K562 (cell line): Measurements from ENCODE around the gene PRMT3. TPM values are rescaled to one million over a fixed set of nuclear protein-coding genes. Genes with fewer than 3 reads are reported as not detected.

Source experiments
- CHD1 ChIP-seq: fragments of 200-600 bp; sonication (generic); IDR thresholded peaks from one replicate; pipeline ENCODE4 v1.6.1; 2012; ENCODE audit warnings: mild to moderate bottlenecking, moderate library complexity, low read length, inconsistent platforms
- DDX20 ChIP-seq: fragments of 450-650 bp; IDR thresholded peaks from 2 replicates; pipeline ENCODE4 v1.6.1; 2016; ENCODE audit warnings: missing genetic modification characterization, low read depth, mild to moderate bottlenecking, missing compliant biosample characterization, moderate library complexity
- EHMT2 ChIP-seq: fragments of 450-650 bp; IDR thresholded peaks from 2 replicates; pipeline ENCODE4 v1.6.1; 2018; ENCODE audit warnings: antibody characterized with exemption
- HOMEZ ChIP-seq: fragments of 250-450 bp; sonication (Bioruptor Pico); IDR thresholded peaks from 2 replicates; pipeline ENCODE4 v1.4.0; 2020; ENCODE audit warnings: mild to moderate bottlenecking, moderate library complexity
- HSF4 ChIP-seq: fragments of 250-450 bp; sonication (Bioruptor Pico); IDR thresholded peaks from 2 replicates; pipeline ENCODE4 v2.1.2; 2022; ENCODE audit warnings: mild to moderate bottlenecking, moderate library complexity, borderline replicate concordance
- NCOA6 ChIP-seq: fragments of 450-650 bp; IDR thresholded peaks from 2 replicates; pipeline ENCODE4 v1.6.1; 2017; ENCODE audit warnings: mild to moderate bottlenecking
- NFYB ChIP-seq: IDR thresholded peaks from 2 replicates; pipeline ENCODE4 v1.6.1; 2011; ENCODE audit warnings: mild to moderate bottlenecking, moderate library complexity; ENCODE audit not compliant: insufficient read length; ENCODE audit errors: extremely low read depth
- PRMT5 ChIP-seq: sonication (generic); formaldehyde crosslinking; IDR thresholded peaks from 2 replicates; pipeline ENCODE4 v1.5.0; 2020; ENCODE audit warnings: missing genetic modification reagents
- REST ChIP-seq, 2 experiments: fragments of 450-650 bp; formaldehyde crosslinking in 1 of 2; IDR thresholded peaks; 2 replicates each; pipeline versions ENCODE4 v1.4.0 to v1.6.1; 2014 to 2020; ENCODE audit warnings: mild to moderate bottlenecking in 2 of 2, borderline replicate concordance in 1 of 2, low read depth in 1 of 2
- SIN3A ChIP-seq, 2 experiments: fragments of 150-350 bp in 1 of 2; IDR thresholded peaks; 2 replicates each; pipeline ENCODE4 v1.6.1; 2011 to 2016; ENCODE audit warnings: borderline replicate concordance in 2 of 2, low read depth in 2 of 2, low read length in 2 of 2, mild to moderate bottlenecking in 2 of 2, moderate library complexity in 2 of 2; ENCODE audit not compliant: control insufficient read depth in 1 of 2
- ZNF133 ChIP-seq: fragments of 250-450 bp; sonication (Bioruptor Pico); IDR thresholded peaks from 2 replicates; pipeline ENCODE4 v1.4.0; 2020; ENCODE audit warnings: mild to moderate bottlenecking
- polyA plus RNA-seq, 8 experiments: library from polyadenylated mRNA; depleted of rRNA in 4 of 8; stranded (reverse) in 5 of 8; unstranded in 3 of 8; fragments of >200 nt; fragmentation: Nextera tagmentation in 2 of 8; fragmentation: Illumina TruSeq in 1 of 8; extraction: Ambion mirVana in 2 of 8; extraction: Trizol in 1 of 8; gene quantifications; 2 replicates each; pipeline versions ENCODE4 v1.2.1 to v1.2.3, GENCODE V29; 2011 to 2014; ENCODE audit warnings: inconsistent platforms in 1 of 8, missing spikeins in 1 of 8
- total RNA-seq, 7 experiments: library from RNA; depleted of rRNA in 6 of 7; stranded (reverse); fragments of >200 nt in 6 of 7; fragmentation: Illumina TruSeq in 2 of 7; extraction: Trizol in 2 of 7; gene quantifications; 2 replicates each; pipeline versions ENCODE4 v1.2.1 to v1.2.3, GENCODE V29; 2011 to 2021; ENCODE audit warnings: low replicate concordance in 1 of 7

PRMT3 gene
- total and polyA plus RNA-seq, 9 of the 15 experiments (the other 6 are each of a cell fraction or from before 2014, with no cell fraction given) = 24.0 to 62.1 (median 44.7) TPM

- TF ChIP-seq REST (IDR thresholded peaks at IDR 0.05; ENCODE audit: borderline replicate concordance) (peak; percentile 90), REST (CRISPR knock-in tag; IDR thresholded peaks at IDR 0.05; ENCODE audit: low read depth) (peak; percentile 43; the same call in 1 of the 2 replicates), DDX20 (tag) (no peak), EHMT2 (no peak), HOMEZ (no peak), NCOA6 (no peak), NFYB (no peak), CHD1 (no peak), ZNF133 (no peak), HSF4 (no peak), PRMT5 (CRISPR knock-in tag) (no peak), SIN3A (IDR thresholded peaks at IDR 0.05; ENCODE audit: borderline replicate concordance in 2 of 2, control insufficient read depth in 1 of 2, low read depth in 2 of 2, low read length in 2 of 2) (peak; percentile 48 to 86; a peak in 1 of 4 replicates)
Observed at GRCh38 chr11:20387261-20388095, at the start of gene PRMT3 (continued).
